ENCODE data around the gene NT5C1B. TPM values are rescaled to one million over a fixed set of nuclear protein-coding genes. Genes with fewer than 3 reads are reported as not detected.

NT5C1B gene
- total RNA-seq, 2 experiments from 2014 or later = not detected

DNA sequence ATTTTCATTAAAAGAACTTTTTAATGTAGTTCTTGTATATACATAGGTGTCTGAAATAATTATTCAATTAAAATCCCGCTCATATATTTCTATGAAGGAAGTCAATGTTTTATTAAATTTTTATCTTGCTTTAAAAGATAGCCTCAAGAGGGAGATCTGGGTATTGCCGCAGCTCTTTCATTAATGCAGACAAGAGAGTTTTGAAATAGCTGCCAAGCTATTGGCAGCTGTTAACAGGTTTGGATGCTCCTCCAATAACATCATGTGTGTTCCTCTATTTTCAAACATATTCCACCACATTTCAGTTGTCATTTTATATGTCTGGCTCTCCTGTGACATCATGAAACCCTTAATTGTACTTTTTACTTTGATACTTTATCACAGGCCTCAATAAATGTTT is 12.9 kb upstream of the NT5C1B start:
- BruUV-seq (replicated peaks) = no TSS peak
- Histone ChIP-seq H2AFZ (ENCODE audit: low read length) (no peak overlapping the region), H3K4me1 (ENCODE audit: insufficient read depth, low read length, poor library complexity, severe bottlenecking) (peaks cover 26% of the 10 kb centered on the region), H3K79me2 (ENCODE audit: insufficient read depth, low read depth, low read length) (no peaks in the 10 kb centered on the region), H3K9me2 (ENCODE audit: insufficient read depth, low read length) (no peaks in the 10 kb centered on the region), H3K36me3 (ENCODE audit: insufficient read depth, low read length) (no peaks in the 10 kb centered on the region), H3K4me3 (ENCODE audit: low read depth, low read length, poor library complexity, severe bottlenecking) (no peak overlapping the region), H3K9me3 (ENCODE audit: low read length) (no peaks in the 10 kb centered on the region), H4K20me1 (ENCODE audit: insufficient read depth, low read length) (no peaks in the 10 kb centered on the region), H3K4me2 (ENCODE audit: low read length) (no peak overlapping the region), H3K27ac (ENCODE audit: low read depth, low read length, poor library complexity, severe bottlenecking) (no peak overlapping the region)
- CTCF ChIA-PET (ENCODE audit: unreplicated experiment) = no interaction called here
- intact Hi-C loops (cut with micrococcal nuclease; ENCODE audit: unreplicated experiment) = no loop called here
- DNase-seq (ENCODE audit: low spot score) = no peak
- TF ChIP-seq, protein P1, sequence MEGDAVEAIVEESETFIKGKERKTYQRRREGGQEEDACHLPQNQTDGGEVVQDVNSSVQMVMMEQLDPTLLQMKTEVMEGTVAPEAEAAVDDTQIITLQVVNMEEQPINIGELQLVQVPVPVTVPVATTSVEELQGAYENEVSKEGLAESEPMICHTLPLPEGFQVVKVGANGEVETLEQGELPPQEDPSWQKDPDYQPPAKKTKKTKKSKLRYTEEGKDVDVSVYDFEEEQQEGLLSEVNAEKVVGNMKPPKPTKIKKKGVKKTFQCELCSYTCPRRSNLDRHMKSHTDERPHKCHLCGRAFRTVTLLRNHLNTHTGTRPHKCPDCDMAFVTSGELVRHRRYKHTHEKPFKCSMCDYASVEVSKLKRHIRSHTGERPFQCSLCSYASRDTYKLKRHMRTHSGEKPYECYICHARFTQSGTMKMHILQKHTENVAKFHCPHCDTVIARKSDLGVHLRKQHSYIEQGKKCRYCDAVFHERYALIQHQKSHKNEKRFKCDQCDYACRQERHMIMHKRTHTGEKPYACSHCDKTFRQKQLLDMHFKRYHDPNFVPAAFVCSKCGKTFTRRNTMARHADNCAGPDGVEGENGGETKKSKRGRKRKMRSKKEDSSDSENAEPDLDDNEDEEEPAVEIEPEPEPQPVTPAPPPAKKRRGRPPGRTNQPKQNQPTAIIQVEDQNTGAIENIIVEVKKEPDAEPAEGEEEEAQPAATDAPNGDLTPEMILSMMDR (conservative IDR thresholded peaks at IDR 0.05; ENCODE audit: low read length) = no peak
- no peak for TF ChIP-seq EZH2phosphoT487 (IDR thresholded peaks at IDR 0.05; ENCODE audit: borderline replicate concordance, low read depth, low read length)
- POLR2A ChIA-PET = interaction anchor here (0.7 kb wide), 1 partner anchor 11 kb away, joined by 5 read pairs; no protein-coding TSS in a partner anchor

DNA sequence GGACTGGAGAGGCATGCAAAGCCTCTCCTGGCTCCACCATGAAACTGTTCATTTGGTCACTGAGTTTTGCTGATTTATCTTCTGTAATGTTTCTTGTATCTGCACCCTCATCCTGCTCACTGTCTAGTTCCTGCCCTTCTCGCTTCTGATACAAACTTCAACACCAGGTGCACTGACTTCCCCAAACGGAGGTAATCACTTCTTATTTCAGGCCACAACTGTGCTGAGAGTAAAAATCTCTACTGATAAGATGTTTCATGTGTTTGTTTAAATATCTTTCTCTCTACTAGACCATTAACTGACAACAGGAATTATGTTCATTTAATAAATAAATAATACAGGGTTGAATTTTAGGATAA is 10.9 kb upstream of the NT5C1B start:
- H3K4me2 ChIP-seq (ENCODE audit: low read length) = peak overlapping the region; percentile 16; the same call in 1 of the 2 replicates
- intact Hi-C loops (cut with micrococcal nuclease; ENCODE audit: unreplicated experiment) = loop anchor here (2.0 kb wide), 1 partner anchor 39 kb away; the partner anchor contains the start of gene RDH14
- DNase-seq (ENCODE audit: low spot score) = peak; percentile 54
- no TSS peak for BruUV-seq (replicated peaks)
- no peaks in the 10 kb centered on the region for H3K9me2 ChIP-seq (ENCODE audit: insufficient read depth, low read length)
- no peaks in the 10 kb centered on the region for H3K79me2 ChIP-seq (ENCODE audit: insufficient read depth, low read depth, low read length)
- H3K4me3 ChIP-seq (ENCODE audit: low read depth, low read length, poor library complexity, severe bottlenecking) = no peak overlapping the region
- no peak for TF ChIP-seq EZH2phosphoT487 (IDR thresholded peaks at IDR 0.05; ENCODE audit: borderline replicate concordance, low read depth, low read length)
- TF ChIP-seq, protein P1 (conservative IDR thresholded peaks at IDR 0.05; ENCODE audit: low read length) = no peak
- H3K36me3 ChIP-seq (ENCODE audit: insufficient read depth, low read length) = no peaks in the 10 kb centered on the region
- ChIA-PET POLR2A (no interaction called here), CTCF (ENCODE audit: unreplicated experiment) (no interaction called here)
- no peaks in the 10 kb centered on the region for H4K20me1 ChIP-seq (ENCODE audit: insufficient read depth, low read length)
- no peak overlapping the region for H3K27ac ChIP-seq (ENCODE audit: low read depth, low read length, poor library complexity, severe bottlenecking)
- H2AFZ ChIP-seq (ENCODE audit: low read length) = no peak overlapping the region
- H3K4me1 ChIP-seq (ENCODE audit: insufficient read depth, low read length, poor library complexity, severe bottlenecking) = peaks cover 26% of the 10 kb centered on the region
- no peaks in the 10 kb centered on the region for H3K9me3 ChIP-seq (ENCODE audit: low read length)

DNA sequence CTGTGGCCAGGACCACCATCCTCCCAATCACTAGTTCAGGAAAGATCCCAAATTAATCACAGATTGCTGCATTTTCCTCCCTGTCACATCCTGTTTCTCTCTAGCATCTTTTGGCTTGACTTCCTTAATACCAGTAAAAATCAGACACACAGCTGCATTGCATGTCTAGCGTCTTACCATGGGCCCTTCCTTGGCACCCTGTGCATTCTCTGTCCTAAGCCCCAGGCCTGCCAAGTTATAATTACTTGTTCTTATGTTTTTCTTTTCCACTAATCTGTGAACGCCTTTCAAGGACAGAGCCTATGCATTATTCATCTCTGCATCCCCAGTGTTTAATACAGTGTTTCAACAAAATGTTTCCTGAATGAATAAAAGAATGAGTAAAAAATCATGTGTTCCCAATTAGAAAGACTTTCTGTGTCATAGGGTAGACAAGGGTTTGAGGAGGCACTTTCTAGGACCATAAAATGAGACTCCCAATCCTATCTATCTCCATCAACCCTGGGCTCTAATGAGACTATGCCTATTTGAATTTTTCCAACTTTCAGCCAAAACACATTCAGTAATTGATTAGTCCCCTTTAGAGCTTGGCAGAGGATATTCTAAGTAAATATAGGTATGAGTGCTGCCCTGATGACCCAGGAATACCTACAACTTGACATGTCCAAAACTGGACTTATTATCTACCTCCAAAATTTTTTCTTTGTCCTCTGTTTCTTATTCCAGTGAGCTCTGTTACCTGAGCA is 10.3 kb upstream of the NT5C1B start:
- peak; percentile 2 for DNase-seq (ENCODE audit: low spot score)
- no peaks in the 10 kb centered on the region for H3K9me2 ChIP-seq (ENCODE audit: insufficient read depth, low read length)
- no peaks in the 10 kb centered on the region for H3K79me2 ChIP-seq (ENCODE audit: insufficient read depth, low read depth, low read length)
- TF ChIP-seq EZH2phosphoT487 (IDR thresholded peaks at IDR 0.05; ENCODE audit: borderline replicate concordance, low read depth, low read length) = no peak
- TF ChIP-seq, protein P1 (conservative IDR thresholded peaks at IDR 0.05; ENCODE audit: low read length) = no peak
- intact Hi-C loops (cut with micrococcal nuclease; ENCODE audit: unreplicated experiment) = loop anchor here (2.0 kb wide), 1 partner anchor 39 kb away; the partner anchor contains the start of gene RDH14
- no peak overlapping the region for H3K27ac ChIP-seq (ENCODE audit: low read depth, low read length, poor library complexity, severe bottlenecking)
- ChIA-PET CTCF (ENCODE audit: unreplicated experiment) (no interaction called here), POLR2A (interaction anchor here (0.6 to 1.6 kb wide), 3 partner anchors 11 to 912 kb away, joined by 3 to 4 read pairs (median 4); no protein-coding TSS in a partner anchor)
- no TSS peak for BruUV-seq (replicated peaks)
- H4K20me1 ChIP-seq (ENCODE audit: insufficient read depth, low read length) = no peaks in the 10 kb centered on the region
- H3K4me3 ChIP-seq (ENCODE audit: low read depth, low read length, poor library complexity, severe bottlenecking) = no peak overlapping the region
- H3K36me3 ChIP-seq (ENCODE audit: insufficient read depth, low read length) = no peaks in the 10 kb centered on the region
- H3K9me3 ChIP-seq (ENCODE audit: low read length) = no peaks in the 10 kb centered on the region
- no peak overlapping the region for H2AFZ ChIP-seq (ENCODE audit: low read length)
- H3K4me2 ChIP-seq (ENCODE audit: low read length) = peak overlapping the region; percentile 16; the same call in 1 of the 2 replicates
- peaks cover 26% of the 10 kb centered on the region for H3K4me1 ChIP-seq (ENCODE audit: insufficient read depth, low read length, poor library complexity, severe bottlenecking)
